Measurements from ENCODE around the gene DIDO1. TPM values are rescaled to one million over a fixed set of nuclear protein-coding genes. Genes with fewer than 3 reads are reported as not detected.

The DIDO1 gene
- total and polyA plus RNA-seq, 9 of the 15 experiments (the other 6 are each of a cell fraction or from before 2014, with no cell fraction given), result 4.4 to 46.8 (median 31.2) TPM

- in situ Hi-C loops (cut with MboI), result no loop called here
- H3K9me1 ChIP-seq (ENCODE audit: control insufficient read depth, insufficient read depth, low read length), result no peaks in the 10 kb centered on the region
- FAIRE-seq (peak; percentile 26), ATAC-seq (no peak), DNase-seq (ENCODE audit: extremely low read depth in 1 of 4, low spot score in 3 of 4) (no peak)
- H3K9ac ChIP-seq (ENCODE audit: insufficient read depth in 1 of 2, low read depth in 2 of 2, low read length in 2 of 2), result no peak overlapping the region
- H3K27ac ChIP-seq (ENCODE audit: extremely low read depth, low read depth, low read length), result no peak overlapping the region
- 88% methylated on average over 14 of the region's 14 CpGs for WGBS (ENCODE audit: insufficient coverage, low coverage, missing lambda C conversion rate)
- 0 out of 3 replicates have a peak, but pooled peaks cover 2% of the 10 kb centered on the region for H3K79me2 ChIP-seq (ENCODE audit: control insufficient read depth, insufficient read depth, low read length)
- no peaks in the 10 kb centered on the region for H4K20me1 ChIP-seq (replicated peaks; ENCODE audit: control insufficient read depth, insufficient read depth, low read length)
- H3K9me3 ChIP-seq (replicated peaks; ENCODE audit: control insufficient read depth, insufficient read depth, low read depth, low read length), result no peaks in the 10 kb centered on the region
- intact Hi-C loops (cut with micrococcal nuclease), result no loop called here
- POLR2A ChIA-PET, result interaction anchor here (0.6 to 1.6 kb wide), 5 partner anchors 9 to 252 kb away, joined by 3 to 9 read pairs (median 4); partner anchors contain the start of gene SLCO4A1
- TF ChIP-seq WHSC1 (IDR thresholded peaks at IDR 0.05; ENCODE audit: low read length) (no peak), MED1 (CRISPR knock-in tag; IDR thresholded peaks at IDR 0.05; ENCODE audit: borderline replicate concordance) (no peak), RBM25 (IDR thresholded peaks at IDR 0.05; ENCODE audit: low read depth, low read length, severe bottlenecking) (no peak), SPI1 (IDR thresholded peaks at IDR 0.05; ENCODE audit: borderline replicate concordance, low read depth, low read length) (no peak), HMBOX1 (IDR thresholded peaks at IDR 0.05) (no peak), KDM5B (IDR thresholded peaks at IDR 0.05; ENCODE audit: insufficient replicate concordance, low read depth, low read length) (no peak), ZNF408 (CRISPR knock-in tag; IDR thresholded peaks at IDR 0.05; ENCODE audit: low read depth) (no peak), MNT (conservative IDR thresholded peaks at IDR 0.05) (no peak), RBM39 (optimal IDR thresholded peaks at IDR 0.05; ENCODE audit: low read depth, low read length) (no peak), TCFL5 (CRISPR knock-in tag; conservative IDR thresholded peaks at IDR 0.05) (no peak), SMARCB1 (IDR thresholded peaks at IDR 0.05; ENCODE audit: insufficient read length, low read depth) (no peak), ZNF766 (CRISPR knock-in tag; conservative IDR thresholded peaks at IDR 0.05) (no peak), FUS (optimal IDR thresholded peaks at IDR 0.05; ENCODE audit: low read depth, low read length) (no peak), ZNF217 (CRISPR knock-in tag; IDR thresholded peaks at IDR 0.05) (no peak), SREBF2 (CRISPR knock-in tag; IDR thresholded peaks at IDR 0.05) (no peak), ZNF57 (CRISPR knock-in tag; IDR thresholded peaks at IDR 0.05) (no peak)
- H3K4me1 ChIP-seq (replicated peaks in 1 of 2; ENCODE audit: control insufficient read depth in 2 of 2, insufficient read depth in 2 of 2, low read length in 2 of 2), result 0 out of 5 replicates have a peak, but pooled peaks cover 0 to 3% of the 10 kb centered on the region in 2 experiments
- peaks cover 84% of the 10 kb centered on the region for H3K36me3 ChIP-seq (ENCODE audit: control insufficient read depth, insufficient read depth, low read length)
- H3K4me2 ChIP-seq (ENCODE audit: insufficient read depth, low read length), result no peak overlapping the region
- no peak overlapping the region for H3K4me3 ChIP-seq
- no peak overlapping the region for H2AFZ ChIP-seq (ENCODE audit: low read depth, low read length)
- CTCF ChIA-PET (ENCODE audit: low intra/inter-chr PET ratio), result no interaction called here
- no TSS peak for BruUV-seq (replicated peaks)
- no peaks in the 10 kb centered on the region for H3K27me3 ChIP-seq (ENCODE audit: control insufficient read depth in 2 of 2, insufficient read depth in 2 of 2, low read length in 2 of 2)
These were observed 32.0 kb downstream of the DIDO1 start for GRCh38 chr20:62894261-62894660.

All from K562 (cell line).